Cardiac septum (tissue), 1 donor: ENCODE data around the gene UGT1A9. TPM values are rescaled to one million over a fixed set of nuclear protein-coding genes. Genes with fewer than 3 reads are reported as not detected.
"Not testable (repeated sequence)": the region's sequence is repeated elsewhere in the genome, so short reads cannot be mapped to it uniquely, and the experiment has no call there.

Experiments
- DNase-seq: peaks from one replicate; pipeline ENCODE4 v3.0.0-alpha.2; 2020; ENCODE audit warnings: low spot score
- intact Hi-C: fragments of 100-400 bp; cut with DNase I; formaldehyde crosslinking; loops from one replicate; pipeline ENCODE4 v1.14.0; 2022
- total RNA-seq: library from RNA; stranded (reverse); fragmentation: NEBNext Ultra II Directional; extraction: Animal tissue kit (Norgen Biotek cat#: 25700); gene quantifications from one replicate; pipeline ENCODE4 v1.2.1, GENCODE V29; 2021
- donor health status: DM: no; HTN: no; CAD: no.

UGT1A9 gene
- total RNA-seq, 1 donor from 2014 or later = not detected

DNA sequence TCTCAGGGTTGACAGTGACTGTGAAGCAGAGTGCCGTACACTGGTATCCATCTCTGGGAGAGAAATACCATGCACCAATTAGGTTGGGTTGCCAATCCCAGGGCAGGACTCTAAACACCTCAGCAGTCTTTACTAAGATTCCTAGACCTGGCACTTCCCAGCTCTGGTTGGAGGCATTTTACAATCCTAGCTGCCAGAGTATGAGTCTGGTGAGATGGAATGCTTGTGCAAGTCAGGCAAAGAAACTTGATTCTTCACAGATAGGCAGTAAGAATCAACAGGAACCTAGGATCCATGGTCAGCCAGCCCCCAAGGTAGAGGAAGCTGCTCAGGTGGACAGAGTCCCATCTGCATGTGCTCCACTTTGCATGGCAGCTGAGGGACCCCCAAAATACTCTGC lies 35.0 kb downstream of the UGT1A9 start:
- DNase-seq = no peak
- intact Hi-C loops = no loop called here

- DNase-seq = no peak
- intact Hi-C loops = no loop called here
Measured at GRCh38 chr2:233707940-233708644, 36.4 kb downstream of the UGT1A9 start.

GRCh38 chr2:233708942-233709341 lies 37.2 kb downstream of the UGT1A9 start:
- intact Hi-C loops = no loop called here
- DNase-seq = no peak

DNA sequence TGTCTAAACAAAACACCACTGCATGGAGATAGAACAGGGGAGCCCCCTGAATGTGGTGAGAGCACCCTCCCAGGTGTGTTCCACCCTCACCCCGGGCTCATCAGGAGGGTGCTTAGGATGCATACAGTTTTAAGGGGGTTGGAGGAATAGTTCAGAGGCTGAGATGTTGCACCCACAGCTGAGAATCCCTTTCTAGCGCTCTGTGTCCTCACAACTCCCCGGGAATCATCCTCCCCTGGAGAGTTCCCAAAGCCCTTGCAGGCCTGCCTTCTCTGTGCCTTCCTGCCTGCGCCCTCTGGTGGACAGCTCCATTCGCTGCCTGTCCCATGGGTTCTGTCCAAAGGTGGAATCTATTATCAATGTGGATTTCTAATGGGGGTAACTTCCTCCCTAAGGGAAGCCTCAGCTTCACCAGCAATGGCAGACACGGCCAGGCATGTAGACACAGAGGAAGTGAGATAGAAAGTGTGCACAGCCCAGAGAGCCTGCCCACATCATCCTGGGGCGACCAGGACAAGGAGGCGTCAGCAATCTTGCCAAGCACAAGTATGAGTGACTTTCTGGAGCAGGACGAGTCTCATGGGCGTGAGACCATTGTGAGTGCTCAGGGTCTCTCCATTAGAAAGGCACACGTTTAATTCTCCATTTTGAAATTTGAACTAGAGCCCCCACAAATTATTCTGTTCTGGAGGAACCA lies 39.8 kb downstream of the UGT1A9 start:
- peak; percentile 79 for DNase-seq
- intact Hi-C loops = no loop called here

DNA sequence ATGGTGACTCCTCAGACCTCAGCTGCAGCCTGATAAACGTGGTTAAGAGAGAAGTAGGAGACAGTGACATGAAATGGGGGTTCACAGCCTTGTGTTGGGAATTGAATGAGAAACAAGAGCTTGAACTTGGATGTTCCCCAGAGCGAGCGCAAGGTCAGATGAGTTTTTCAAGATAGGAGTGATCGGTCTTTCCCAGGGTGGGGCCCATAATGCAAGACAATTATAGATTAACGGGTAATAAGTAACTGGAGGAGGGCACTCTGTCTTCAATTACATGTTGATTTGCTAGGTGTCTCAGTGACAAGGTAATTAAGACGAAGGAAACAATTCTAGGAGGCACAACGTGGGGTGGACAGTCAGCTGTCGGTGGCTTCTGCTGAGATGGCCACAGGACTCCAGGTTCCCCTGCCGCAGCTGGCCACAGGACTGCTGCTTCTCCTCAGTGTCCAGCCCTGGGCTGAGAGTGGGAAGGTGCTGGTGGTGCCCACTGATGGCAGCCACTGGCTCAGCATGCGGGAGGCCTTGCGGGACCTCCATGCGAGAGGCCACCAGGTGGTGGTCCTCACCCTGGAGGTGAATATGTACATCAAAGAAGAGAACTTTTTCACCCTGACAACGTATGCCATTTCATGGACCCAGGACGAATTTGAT lies 41.0 kb downstream of the UGT1A9 start, which contains the start of gene UGT1A5:
Gene UGT1A5 (plus strand): TSS at position 297 of the 651 bp plus-strand sequence. CDS start 85 bp downstream, at position 382.
- DNase-seq = no peak
- intact Hi-C loops = no loop called here

DNA sequence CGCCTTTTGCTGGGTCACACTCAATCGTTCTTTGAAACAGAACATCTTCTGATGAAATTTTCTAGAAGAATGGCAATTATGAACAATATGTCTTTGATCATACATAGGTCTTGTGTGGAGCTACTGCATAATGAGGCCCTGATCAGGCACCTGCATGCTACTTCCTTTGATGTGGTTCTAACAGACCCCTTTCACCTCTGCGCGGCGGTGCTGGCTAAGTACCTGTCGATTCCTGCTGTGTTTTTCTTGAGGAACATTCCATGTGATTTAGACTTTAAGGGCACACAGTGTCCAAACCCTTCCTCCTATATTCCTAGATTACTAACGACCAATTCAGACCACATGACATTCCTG lies 41.5 kb downstream of the UGT1A9 start:
- no peak for DNase-seq
- intact Hi-C loops = no loop called here

DNA sequence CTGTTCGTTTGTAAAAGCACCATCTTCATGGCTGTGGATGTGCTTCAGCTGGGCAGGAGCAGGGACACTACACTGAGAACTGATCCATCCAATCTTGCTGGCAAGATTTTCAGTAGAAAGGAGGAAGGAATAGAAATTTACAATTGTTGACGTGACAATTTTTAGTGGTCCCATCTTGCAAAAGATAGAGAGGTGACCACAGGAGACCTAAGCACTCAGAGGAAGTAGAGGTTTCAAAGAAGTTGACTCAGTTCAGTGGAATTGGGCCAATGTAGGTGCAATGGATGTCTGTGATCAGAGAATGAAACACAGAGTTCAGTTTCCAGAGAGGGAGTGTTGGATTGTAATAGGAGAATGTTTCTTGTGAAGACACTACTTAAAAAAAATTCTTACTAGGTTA lies 42.4 kb downstream of the UGT1A9 start:
- DNase-seq = no peak
- intact Hi-C loops = no loop called here

GRCh38 chr2:233718552-233718951 lies 46.9 kb downstream of the UGT1A9 start, which contains the start of gene UGT1A4:
UGT1A4 (plus strand) TSS chr2:233718736; CDS start chr2:233718821, 85 bp downstream.
- no peak for DNase-seq
- intact Hi-C loops = no loop called here

GRCh38 chr2:233728723-233729301 lies 57.1 kb downstream of the UGT1A9 start, which contains the start of gene UGT1A3:
UGT1A3 (plus strand) TSS chr2:233729042; CDS start chr2:233729127, 85 bp downstream.
- DNase-seq = no peak
- intact Hi-C loops = no loop called here

DNA sequence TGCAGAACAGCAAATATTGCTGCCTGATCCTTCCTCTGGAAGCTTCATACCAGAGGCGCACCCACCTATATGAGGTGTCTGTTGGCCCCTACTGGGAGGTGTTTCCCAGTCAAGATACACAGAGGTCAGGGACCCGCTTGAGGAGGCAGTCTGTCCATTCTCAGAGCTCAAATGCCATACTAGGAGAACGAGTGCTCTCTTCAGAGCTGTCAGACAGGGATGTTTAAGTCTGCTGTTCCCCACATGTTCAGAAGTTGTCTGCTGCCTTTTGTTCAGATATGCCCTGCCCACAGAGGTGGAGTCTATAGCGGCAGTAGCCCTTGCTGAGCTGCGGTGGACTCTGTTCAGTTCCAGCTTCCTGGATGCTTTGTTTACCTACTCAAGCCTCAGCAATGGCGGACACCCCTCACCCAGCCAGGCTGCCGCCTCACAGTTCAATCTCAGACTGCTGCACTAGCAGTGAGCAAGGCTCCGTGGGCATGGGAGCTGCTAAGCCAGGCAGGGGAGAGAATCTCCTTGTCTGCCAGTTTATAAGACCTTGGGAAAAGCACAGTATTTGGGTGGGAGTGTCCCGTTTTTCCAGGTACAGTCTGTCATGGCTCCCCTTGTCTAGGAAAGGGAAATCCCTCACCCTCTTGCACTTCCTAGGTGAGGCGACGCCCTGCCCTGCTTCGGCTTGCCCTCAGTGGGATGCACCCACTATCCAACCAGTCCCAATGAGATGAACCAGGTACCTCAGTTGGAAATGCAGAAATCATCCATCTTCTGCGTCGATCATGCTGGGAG lies 65.4 kb downstream of the UGT1A9 start:
- DNase-seq, intact Hi-C loops: not testable (repeated sequence)

- no peak for DNase-seq
- intact Hi-C loops = no loop called here
Measured at GRCh38 chr2:233740870-233741269, 69.2 kb downstream of the UGT1A9 start.

- intact Hi-C loops = no loop called here
- no peak for DNase-seq
Measured at GRCh38 chr2:233743464-233744259, 72.0 kb downstream of the UGT1A9 start.

GRCh38 chr2:233745073-233745755 lies 73.5 kb downstream of the UGT1A9 start:
- DNase-seq = no peak
- intact Hi-C loops = no loop called here

DNA sequence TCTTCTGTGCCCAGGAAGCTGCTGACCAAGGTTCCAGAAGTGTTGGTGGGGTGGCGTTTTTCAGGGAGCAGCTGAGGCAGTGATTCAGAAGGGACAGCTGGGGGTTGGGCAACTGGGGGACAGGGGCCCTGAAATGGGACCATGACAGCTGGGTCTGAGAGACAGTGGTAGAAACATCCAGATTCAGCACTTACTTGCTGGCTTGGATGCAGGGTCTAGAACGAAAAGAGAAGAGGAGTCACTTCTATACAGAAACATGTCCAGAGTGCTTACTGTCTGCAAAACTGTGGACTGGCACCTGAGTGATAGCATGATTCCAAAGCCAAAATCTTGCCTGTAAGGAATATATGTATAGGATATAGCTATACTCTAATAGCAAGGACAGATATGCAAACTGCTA lies 74.1 kb downstream of the UGT1A9 start:
- intact Hi-C loops, DNase-seq: not testable (repeated sequence)

DNA sequence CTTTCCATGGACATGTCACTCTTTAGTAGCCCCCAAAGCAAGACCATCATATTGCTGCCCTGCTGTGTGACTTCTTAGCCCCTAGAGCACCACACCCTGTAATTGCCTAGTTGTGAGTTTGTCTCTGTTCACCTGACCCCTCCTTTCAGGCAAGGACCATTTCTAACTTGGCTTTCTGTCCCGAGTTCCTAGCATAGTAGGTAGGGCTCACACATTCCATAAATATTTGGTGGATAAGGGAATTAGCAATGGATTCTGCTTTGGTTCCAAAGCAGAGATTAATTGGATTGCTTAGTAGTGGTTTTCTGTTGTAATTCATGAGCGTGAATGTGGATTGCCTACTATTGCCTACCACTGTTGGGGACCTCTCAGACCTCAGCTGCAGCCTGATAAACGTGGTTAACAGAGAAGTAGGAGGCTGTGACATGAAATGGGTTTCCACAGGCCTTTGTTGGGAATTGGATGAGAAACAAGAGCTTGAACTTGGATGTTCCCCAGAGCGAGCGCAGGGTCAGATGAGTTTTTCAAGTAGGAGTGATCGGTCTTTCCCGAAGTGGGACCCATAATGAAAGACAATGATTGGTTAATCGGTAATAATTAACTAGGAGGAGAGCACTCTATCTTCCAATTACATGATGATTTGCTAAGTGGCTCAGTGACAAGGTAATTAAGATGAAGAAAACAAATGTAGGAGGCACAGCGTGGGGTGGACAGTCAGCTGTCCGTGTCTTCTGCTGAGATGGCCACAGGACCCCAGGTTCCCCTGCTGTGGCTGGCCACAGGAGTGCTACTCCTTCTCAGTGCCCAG lies 75.0 kb downstream of the UGT1A9 start:
- DNase-seq = no peak
- intact Hi-C loops = no loop called here

DNA sequence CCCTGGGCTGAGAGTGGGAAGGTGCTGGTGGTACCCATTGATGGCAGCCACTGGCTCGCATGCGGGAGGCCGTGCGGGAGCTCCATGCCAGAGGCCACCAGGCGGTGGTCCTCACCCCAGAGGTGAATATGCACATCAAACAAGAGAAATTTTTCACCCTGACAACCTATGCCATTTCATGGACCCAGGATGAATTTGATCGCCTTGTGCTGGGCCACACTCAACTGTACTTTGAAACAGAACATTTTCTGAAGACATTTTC lies 75.5 kb downstream of the UGT1A9 start:
- intact Hi-C loops = no loop called here
- no peak for DNase-seq

DNA sequence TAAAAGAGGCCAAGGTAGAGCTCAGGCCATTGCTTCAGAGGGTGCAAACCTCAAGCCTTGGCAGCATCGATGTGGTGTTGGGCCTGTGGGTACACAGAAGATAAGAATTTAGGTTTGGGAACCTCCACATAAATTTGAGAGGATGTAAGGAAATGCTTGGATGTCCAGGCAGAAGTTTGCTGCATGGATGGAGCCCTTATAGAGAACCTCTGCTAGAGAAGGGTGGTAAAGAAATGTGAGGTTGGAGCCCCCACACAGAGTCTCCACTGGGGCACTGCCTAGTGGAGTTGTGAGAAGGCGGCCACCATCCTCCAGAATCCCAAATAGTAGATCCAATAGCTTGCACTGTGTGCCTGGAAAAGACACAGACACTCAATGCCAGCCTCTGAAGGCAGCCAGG lies 79.0 kb downstream of the UGT1A9 start:
- intact Hi-C loops, DNase-seq: not testable (repeated sequence)
